Measurements from ENCODE around the gene RFPL4A.
"Not testable (repeated sequence)": the region's sequence is repeated elsewhere in the genome, so short reads cannot be mapped to it uniquely, and the experiment has no call there.

GRCh38 chr19:55758797-55759196, at the start of gene RFPL4A:
- not testable (repeated sequence) for TF ChIP-seq EZH2 (IDR thresholded peaks at IDR 0.05; ENCODE audit: borderline replicate concordance, insufficient read depth, low read length, poor library complexity, severe bottlenecking); CTCF (IDR thresholded peaks at IDR 0.05; ENCODE audit: poor library complexity, severe bottlenecking); SMC3 (conservative IDR thresholded peaks at IDR 0.05; ENCODE audit: poor library complexity); REST (IDR thresholded peaks at IDR 0.05; ENCODE audit: borderline replicate concordance); TAF1 (IDR thresholded peaks at IDR 0.05; ENCODE audit: low read depth); MXI1 (conservative IDR thresholded peaks at IDR 0.05; ENCODE audit: poor library complexity, severe bottlenecking); RAD21 (conservative IDR thresholded peaks at IDR 0.05); EP300 (conservative IDR thresholded peaks at IDR 0.05; ENCODE audit: poor library complexity, severe bottlenecking)
